PFSK-1 (cell line): ENCODE data around the gene WNT3A.

ENCODE experiments used
- POLR2AphosphoS5 ChIP-seq: IDR thresholded peaks from 2 replicates; pipeline ENCODE4 v1.6.1; 2012; ENCODE audit warnings: low read depth, mild to moderate bottlenecking, control low read depth, low read length, moderate library complexity
- REST ChIP-seq, 2 experiments: IDR thresholded peaks; 2 replicates each; pipeline versions ENCODE4 v1.6.1 to v1.8.0; 2011 to 2012; ENCODE audit warnings: low read depth in 2 of 2, low read length in 2 of 2, control low read depth in 1 of 2, inconsistent platforms in 1 of 2, mild to moderate bottlenecking in 1 of 2, moderate library complexity in 1 of 2; ENCODE audit not compliant: insufficient read depth in 1 of 2
- SIN3A ChIP-seq: IDR thresholded peaks from 2 replicates; pipeline ENCODE4 v1.6.1; 2012; ENCODE audit warnings: mild to moderate bottlenecking, low read length, moderate library complexity, borderline replicate concordance; ENCODE audit not compliant: insufficient read depth
- TAF1 ChIP-seq: IDR thresholded peaks from 2 replicates; pipeline ENCODE4 v1.6.1; 2012; ENCODE audit warnings: low read length, control low read depth, borderline replicate concordance; ENCODE audit not compliant: insufficient read depth

- TF ChIP-seq POLR2AphosphoS5 (no peak), SIN3A (no peak), TAF1 (no peak), REST (IDR thresholded peaks at IDR 0.05; ENCODE audit: insufficient read depth in 1 of 2, low read depth in 2 of 2, low read length in 2 of 2) (no peak)
Observed at GRCh38 chr1:228034954-228035837, 28.4 kb downstream of the WNT3A start.
